Activated T-cell treated with anti-CD3 and anti-CD28 coated beads, Interleukin-2, amount 50 U/mL, for 72 hours (primary cell): ENCODE results near the gene GDPD5. TPM values are rescaled to one million over a fixed set of nuclear protein-coding genes. Genes with fewer than 3 reads are reported as not detected.

Source experiments
- ATAC-seq, 2 donors: fragments of 150-1000 bp; cut with Tn5 transposase; replicated peaks in 1 of 2; 2 replicates each; pipeline ENCODE4 v1.10.0; 2021; ENCODE audit warnings: moderate library complexity in 2 of 2, mild to moderate bottlenecking in 1 of 2
- DNase-seq, 2 donors: peaks; one replicate each; pipeline ENCODE4 v3.0.0; 2021 to 2022; ENCODE audit warnings: mixed read lengths in 1 of 2
- H3K27ac Mint-ChIP-seq: one replicate; pipeline ENCODE4 v1.8.0; 2022; ENCODE audit warnings: mild to moderate bottlenecking, moderate library complexity, mixed read lengths
- H3K27me3 Mint-ChIP-seq: one replicate; pipeline ENCODE4 v1.8.0; 2022; ENCODE audit warnings: low read depth, mixed read lengths
- H3K36me3 Mint-ChIP-seq, 2 donors: one replicate each; pipeline ENCODE4 v1.8.0; 2022; ENCODE audit warnings: mixed read lengths in 2 of 2, mild to moderate bottlenecking in 1 of 2; ENCODE audit not compliant: insufficient read depth in 2 of 2
- H3K4me1 Mint-ChIP-seq: one replicate; pipeline ENCODE4 v1.8.0; 2022; ENCODE audit warnings: low read depth, mixed read lengths
- H3K4me3 Mint-ChIP-seq, 2 donors: one replicate each; pipeline ENCODE4 v1.8.0; 2022; ENCODE audit warnings: mild to moderate bottlenecking in 2 of 2, mixed read lengths in 2 of 2, moderate library complexity in 2 of 2
- H3K9me3 Mint-ChIP-seq, 2 donors: one replicate each; pipeline ENCODE4 v1.8.0; 2022; ENCODE audit warnings: mixed read lengths in 2 of 2
- total RNA-seq, 2 donors: library from RNA; stranded (reverse); gene quantifications; one replicate each; pipeline ENCODE4 v1.2.3, GENCODE V29; 2022

Gene GDPD5
- total RNA-seq, 2 donors from 2014 or later = 16.9 to 29.5 TPM

GRCh38 chr11:75389276-75389605, 136.5 kb downstream of the GDPD5 start:
- Mint-ChIP-seq H3K36me3 (no peaks in the 10 kb centered on the region), H3K27me3 (no peaks in the 10 kb centered on the region), H3K27ac (no peak overlapping the region), H3K4me3 (no peak overlapping the region), H3K4me1 (peaks cover 11% of the 10 kb centered on the region), H3K9me3 (no peaks in the 10 kb centered on the region)
- no peak for DNase-seq
- ATAC-seq = peak; percentile 8 to 53

DNA sequence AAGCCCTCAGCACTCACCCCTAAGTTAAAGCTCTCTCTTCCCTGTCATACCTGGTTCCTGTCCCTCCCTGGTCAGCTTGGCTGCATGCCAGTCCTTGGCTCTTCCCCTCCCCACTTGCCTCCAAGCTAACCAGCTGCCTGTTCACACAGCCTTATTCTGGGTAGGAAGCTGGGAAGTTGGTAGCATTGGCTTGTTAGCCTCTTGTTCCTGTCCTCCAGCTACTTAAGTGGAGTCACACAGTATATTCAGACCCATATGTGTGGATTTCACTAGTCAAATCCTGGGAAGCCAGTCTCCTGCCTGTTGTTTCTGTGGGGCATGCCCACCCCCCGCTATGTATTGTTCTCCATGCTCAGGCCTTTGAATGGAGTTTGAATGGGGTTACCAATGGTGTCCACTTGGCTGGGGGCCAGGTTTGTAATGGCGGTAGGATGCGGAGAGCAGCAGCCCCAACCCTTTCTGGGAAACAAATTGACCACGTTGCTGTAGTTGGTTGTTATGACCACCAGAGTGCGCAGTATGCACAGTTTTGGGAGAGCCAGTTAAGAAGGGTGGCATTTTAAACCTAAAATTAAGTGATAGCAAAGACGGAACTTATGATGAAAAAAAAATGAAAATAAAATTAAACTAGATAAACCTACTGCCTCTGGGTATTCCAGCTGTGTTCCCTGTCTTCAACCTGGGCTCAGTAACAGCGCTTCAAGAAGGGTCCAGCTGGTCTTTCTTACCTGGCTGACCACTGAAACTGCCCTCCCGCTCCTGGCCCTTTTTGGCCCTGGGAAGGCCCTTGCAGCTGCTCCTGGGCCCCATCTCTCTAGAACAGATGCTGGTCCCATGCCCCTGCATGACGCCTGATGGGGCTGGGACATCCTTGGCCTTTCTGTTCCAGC, 137.1 kb downstream of the GDPD5 start:
- Mint-ChIP-seq H3K9me3 (no peaks in the 10 kb centered on the region), H3K36me3 (no peaks in the 10 kb centered on the region), H3K4me1 (peaks cover 12% of the 10 kb centered on the region), H3K4me3 (no peak overlapping the region), H3K27me3 (no peaks in the 10 kb centered on the region), H3K27ac (no peak overlapping the region)
- DNase-seq = peak; percentile 71 to 76
- ATAC-seq = peak; percentile 84

DNA sequence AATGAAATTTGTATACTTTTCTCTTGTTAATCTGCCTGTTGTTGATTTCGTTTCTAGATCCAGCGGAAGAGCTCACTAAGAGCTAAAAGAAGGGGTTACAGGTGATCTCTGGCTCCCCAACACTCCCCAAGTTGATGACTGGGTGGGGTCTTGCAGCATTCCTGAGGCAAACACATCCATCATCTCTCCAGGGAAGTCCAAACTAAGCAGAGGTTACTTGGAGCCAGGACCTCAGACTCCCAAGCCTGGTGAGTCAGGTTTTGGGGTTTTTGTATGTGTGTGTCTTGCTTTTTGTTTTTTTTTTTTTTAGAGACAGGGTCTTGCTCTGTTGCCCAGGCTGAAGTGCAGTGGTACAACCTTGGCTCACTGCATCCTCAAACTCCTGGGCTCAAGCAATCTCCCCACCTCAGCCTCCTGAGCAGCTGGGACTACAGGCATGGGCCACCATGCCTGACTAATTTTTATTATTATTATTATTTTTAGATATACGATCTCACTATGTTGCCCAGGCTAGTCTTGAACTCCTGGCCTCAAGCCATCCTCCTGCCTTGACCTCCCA, 137.9 kb downstream of the GDPD5 start:
- Mint-ChIP-seq H3K36me3 (no peaks in the 10 kb centered on the region), H3K4me1 (peaks cover 19% of the 10 kb centered on the region), H3K4me3 (no peak overlapping the region), H3K27me3 (no peaks in the 10 kb centered on the region), H3K9me3 (no peaks in the 10 kb centered on the region), H3K27ac (no peak overlapping the region)
- no peak for DNase-seq
- no peak for ATAC-seq

DNA sequence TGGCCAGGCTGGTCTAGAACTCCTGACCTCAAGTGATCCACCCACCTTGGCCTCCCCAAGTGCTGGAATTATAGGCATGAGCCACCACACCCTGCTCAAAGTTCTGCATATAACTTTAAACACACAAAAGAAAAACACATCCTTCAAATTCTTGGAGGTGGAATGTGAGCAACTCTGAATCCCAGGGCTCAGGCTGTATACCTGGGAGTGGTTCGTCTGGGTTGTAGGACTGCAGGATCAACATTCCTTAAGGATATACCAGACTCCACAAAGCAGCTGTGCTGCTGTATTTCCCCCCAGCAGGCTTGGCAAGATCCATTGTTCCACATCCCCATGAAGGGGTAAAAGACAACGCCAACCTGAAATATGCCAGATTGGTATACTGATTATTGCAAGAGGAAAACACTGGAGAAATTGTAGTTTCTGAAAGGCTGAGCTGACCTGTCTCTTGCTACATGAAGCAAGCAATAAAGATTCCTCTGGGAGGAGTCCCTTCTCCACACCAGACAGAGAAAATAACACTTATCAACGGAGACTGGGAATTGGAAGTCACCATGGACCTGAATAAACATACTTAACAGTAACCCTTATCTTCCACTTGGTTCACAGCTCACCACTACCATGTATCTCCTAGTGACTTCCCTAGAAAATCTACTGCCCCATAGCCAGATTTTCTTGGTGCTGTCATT, 138.7 kb downstream of the GDPD5 start:
- Mint-ChIP-seq H3K4me3 (no peak overlapping the region), H3K4me1 (peaks cover 19% of the 10 kb centered on the region), H3K9me3 (no peaks in the 10 kb centered on the region), H3K27ac (no peak overlapping the region), H3K36me3 (no peaks in the 10 kb centered on the region), H3K27me3 (no peaks in the 10 kb centered on the region)
- DNase-seq = no peak
- ATAC-seq = no peak

Other genes with a start within 250 kb of the GDPD5 start
- 10 to 100 TPM; 16.7 to 18.3 TPM for gene ARRB1, start 174.3 kb downstream of the GDPD5 start, total RNA-seq
- gene RPS3, start 126.4 kb downstream of the GDPD5 start, total RNA-seq = 1,000 to 10,000 TPM; 5,116 to 5,192 TPM
- 1 to 10 TPM in 1 of 2 donors, under 1 TPM in 1; 0.93 to 1.2 TPM for gene KLHL35, start 92.7 kb downstream of the GDPD5 start, total RNA-seq
- gene SERPINH1, start 36.3 kb upstream of the GDPD5 start, total RNA-seq = 10 to 100 TPM; 17.3 to 20.4 TPM
- under 1 TPM; 0.14 to 0.16 TPM for gene MAP6, start 143.1 kb upstream of the GDPD5 start, total RNA-seq
- not detected for gene MOGAT2, start 191.9 kb upstream of the GDPD5 start, total RNA-seq
- gene DGAT2, start 242.8 kb upstream of the GDPD5 start, total RNA-seq = 1 to 10 TPM; 2.8 to 3.4 TPM